GM12875 (cell line): ENCODE measurements around the gene USP17L28.
"Not testable (repeated sequence)": the region's sequence is repeated elsewhere in the genome, so short reads cannot be mapped to it uniquely, and the experiment has no call there.

Experiments
- H3K4me3 ChIP-seq: one replicate; pipeline ENCODE4 v1.5.1; 2011; ENCODE audit warnings: low read depth, low read length, control low read depth
- CTCF ChIP-seq: IDR thresholded peaks from 2 replicates; pipeline ENCODE4 v1.5.1; 2011; ENCODE audit warnings: low read depth, mild to moderate bottlenecking, control low read depth, inconsistent platforms, low read length, moderate library complexity, borderline replicate concordance; ENCODE audit not compliant: insufficient read depth

Gene USP17L28

DNA sequence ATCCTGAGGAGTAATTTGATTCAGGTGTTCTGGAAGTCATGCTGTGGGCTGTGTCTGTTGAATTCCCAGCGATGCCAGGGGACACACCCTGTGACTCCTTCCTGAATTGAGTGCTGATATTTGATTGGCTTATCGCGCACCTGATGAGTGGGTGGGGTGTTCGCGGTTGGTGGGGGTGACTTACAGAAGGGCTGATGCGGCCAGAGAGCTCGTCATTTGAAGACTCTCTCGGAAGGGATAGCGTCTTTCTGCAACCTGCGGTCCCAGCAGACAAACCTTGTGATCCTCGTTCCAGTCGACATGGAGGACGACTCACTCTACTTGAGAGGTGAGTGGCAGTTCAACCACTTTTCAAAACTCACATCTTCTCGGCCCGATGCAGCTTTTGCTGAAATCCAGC, at the start of gene USP17L28:
USP17L28 (plus strand) TSS at position 301 of the 400 bp plus-strand sequence; CDS start at position 301, 0 bp downstream.
- H3K4me3 ChIP-seq: not testable (repeated sequence)

DNA sequence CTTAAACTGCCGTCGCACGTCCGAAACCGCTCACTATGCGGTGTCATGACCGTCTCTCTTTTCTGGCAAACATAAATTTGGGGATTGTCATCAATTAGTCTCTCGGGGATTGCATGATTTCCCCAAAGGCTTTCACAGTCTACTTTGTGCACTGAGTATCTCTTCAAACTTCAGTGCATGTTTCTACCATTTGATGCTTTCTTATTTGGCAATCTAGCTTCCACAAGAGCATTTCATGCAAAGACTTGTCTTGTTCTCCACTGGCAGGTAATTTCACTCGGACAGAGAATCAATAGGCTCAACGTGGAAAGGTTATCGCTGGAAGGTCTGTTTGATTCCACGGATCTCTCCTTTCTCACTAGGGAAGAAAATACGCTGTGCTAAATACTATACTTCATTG, 24.5 kb upstream of the USP17L28 start:
- not testable (repeated sequence) for H3K4me3 ChIP-seq

DNA sequence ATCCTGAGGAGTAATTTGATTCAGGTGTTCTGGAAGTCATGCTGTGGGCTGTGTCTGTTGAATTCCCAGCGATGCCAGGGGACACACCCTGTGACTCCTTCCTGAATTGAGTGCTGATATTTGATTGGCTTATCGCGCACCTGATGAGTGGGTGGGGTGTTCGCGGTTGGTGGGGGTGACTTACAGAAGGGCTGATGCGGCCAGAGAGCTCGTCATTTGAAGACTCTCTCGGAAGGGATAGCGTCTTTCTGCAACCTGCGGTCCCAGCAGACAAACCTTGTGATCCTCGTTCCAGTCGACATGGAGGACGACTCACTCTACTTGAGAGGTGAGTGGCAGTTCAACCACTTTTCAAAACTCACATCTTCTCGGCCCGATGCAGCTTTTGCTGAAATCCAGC, 23.8 kb upstream of the USP17L28 start, which contains the start of gene USP17L24:
USP17L24 (plus strand) TSS at position 301 of the 400 bp plus-strand sequence; CDS start at position 301, 0 bp downstream.
- not testable (repeated sequence) for H3K4me3 ChIP-seq

GRCh38 chr4:9329611-9330010, 19.1 kb upstream of the USP17L28 start, which contains the start of gene USP17L25:
TSS of gene USP17L25 (plus strand) at chr4:9329911. CDS start at chr4:9329911, 0 bp downstream.
- H3K4me3 ChIP-seq: not testable (repeated sequence)

DNA sequence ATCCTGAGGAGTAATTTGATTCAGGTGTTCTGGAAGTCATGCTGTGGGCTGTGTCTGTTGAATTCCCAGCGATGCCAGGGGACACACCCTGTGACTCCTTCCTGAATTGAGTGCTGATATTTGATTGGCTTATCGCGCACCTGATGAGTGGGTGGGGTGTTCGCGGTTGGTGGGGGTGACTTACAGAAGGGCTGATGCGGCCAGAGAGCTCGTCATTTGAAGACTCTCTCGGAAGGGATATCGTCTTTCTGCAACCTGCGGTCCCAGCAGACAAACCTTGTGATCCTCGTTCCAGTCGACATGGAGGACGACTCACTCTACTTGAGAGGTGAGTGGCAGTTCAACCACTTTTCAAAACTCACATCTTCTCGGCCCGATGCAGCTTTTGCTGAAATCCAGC, 14.3 kb upstream of the USP17L28 start, which contains the start of gene USP17L26:
USP17L26 (plus strand) TSS at position 301 of the 400 bp plus-strand sequence; CDS start at position 301, 0 bp downstream.
- H3K4me3 ChIP-seq: not testable (repeated sequence)

GRCh38 chr4:9339103-9339502, 9.6 kb upstream of the USP17L28 start, which contains the start of gene USP17L5:
TSS of gene USP17L5 (plus strand) at chr4:9339403. CDS start at chr4:9339403, 0 bp downstream.
- not testable (repeated sequence) for H3K4me3 ChIP-seq

GRCh38 chr4:9343848-9344247, 4.8 kb upstream of the USP17L28 start, which contains the start of gene USP17L27:
TSS of gene USP17L27 (plus strand) at chr4:9344148. CDS start at chr4:9344148, 0 bp downstream.
- not testable (repeated sequence) for H3K4me3 ChIP-seq

DNA sequence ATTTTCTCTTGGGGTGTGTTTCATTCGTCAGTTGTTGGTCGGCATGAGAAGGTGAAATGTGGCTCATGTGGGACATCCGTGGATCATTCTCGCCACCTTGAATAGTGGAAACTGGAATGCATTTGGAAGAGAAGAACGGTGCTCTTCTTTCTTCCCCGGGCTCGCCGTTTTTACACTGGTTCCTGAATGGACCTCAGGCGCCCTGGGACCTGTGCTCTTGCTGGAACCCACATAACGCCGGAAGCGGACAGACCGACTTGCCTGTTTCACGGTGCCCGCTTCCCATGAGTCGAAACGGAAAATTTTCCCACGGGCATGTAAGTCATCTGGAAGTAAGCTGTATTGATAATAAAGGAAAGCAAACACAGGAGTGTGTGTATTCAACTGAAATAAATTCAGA, 2.2 kb downstream of the USP17L28 start:
- H3K4me3 ChIP-seq: not testable (repeated sequence)

GRCh38 chr4:9353338-9353737, 4.6 kb downstream of the USP17L28 start, which contains the start of gene USP17L29:
TSS of gene USP17L29 (plus strand) at chr4:9353638. CDS start at chr4:9353638, 0 bp downstream.
- H3K4me3 ChIP-seq: not testable (repeated sequence)

DNA sequence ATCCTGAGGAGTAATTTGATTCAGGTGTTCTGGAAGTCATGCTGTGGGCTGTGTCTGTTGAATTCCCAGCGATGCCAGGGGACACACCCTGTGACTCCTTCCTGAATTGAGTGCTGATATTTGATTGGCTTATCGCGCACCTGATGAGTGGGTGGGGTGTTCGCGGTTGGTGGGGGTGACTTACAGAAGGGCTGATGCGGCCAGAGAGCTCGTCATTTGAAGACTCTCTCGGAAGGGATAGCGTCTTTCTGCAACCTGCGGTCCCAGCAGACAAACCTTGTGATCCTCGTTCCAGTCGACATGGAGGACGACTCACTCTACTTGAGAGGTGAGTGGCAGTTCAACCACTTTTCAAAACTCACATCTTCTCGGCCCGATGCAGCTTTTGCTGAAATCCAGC, 14.1 kb downstream of the USP17L28 start, which contains the start of gene USP17L30:
USP17L30 (plus strand) TSS at position 301 of the 400 bp plus-strand sequence; CDS start at position 301, 0 bp downstream.
- H3K4me3 ChIP-seq: not testable (repeated sequence)

DNA sequence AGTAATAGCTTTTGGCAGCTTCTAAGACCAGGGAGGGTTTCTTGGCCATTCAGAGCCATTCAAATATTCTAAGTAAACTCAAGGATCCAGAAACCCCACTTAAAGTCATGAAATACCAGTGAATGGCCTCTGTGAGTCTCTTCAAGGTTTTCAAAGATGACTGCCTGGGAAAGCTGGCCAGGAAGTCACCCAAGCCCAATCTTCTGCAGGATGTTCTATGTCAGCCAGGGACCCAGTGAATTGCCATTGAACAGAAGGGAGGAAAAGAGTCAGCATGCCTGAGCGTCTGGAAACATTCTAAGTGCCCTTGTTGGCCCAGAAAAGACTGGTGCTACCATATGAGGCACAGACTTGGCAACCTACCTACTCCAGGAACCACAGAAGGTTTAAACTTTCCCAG, 31.2 kb downstream of the USP17L28 start:
- not testable (repeated sequence) for H3K4me3 ChIP-seq

- not testable (repeated sequence) for H3K4me3 ChIP-seq
Measured at GRCh38 chr4:9381012-9381534, 32.4 kb downstream of the USP17L28 start.

DNA sequence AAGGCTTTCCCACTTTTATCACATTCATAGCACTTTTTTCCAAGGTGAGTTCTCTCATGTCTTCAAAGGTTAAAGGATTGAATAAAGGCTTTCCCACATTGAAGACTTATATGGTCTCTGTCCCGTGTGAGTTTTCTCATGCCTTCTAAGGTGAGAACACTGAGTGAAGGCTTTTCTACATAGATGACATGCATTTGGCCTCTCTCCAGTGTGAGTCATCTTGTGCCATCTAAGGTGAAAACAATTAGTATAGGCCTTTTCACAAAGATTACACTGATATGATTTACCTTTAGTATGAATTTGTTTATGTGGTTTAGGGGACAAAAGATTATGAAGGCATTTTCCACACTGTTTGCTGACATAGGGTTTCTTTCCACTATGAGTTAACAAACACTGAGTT, 35.4 kb downstream of the USP17L28 start:
- TF ChIP-seq CTCF: no peak
- no peak overlapping the region for H3K4me3 ChIP-seq

- H3K4me3 ChIP-seq: not testable (repeated sequence)
Measured at GRCh38 chr4:9389001-9389400, 40.3 kb downstream of the USP17L28 start.
